HEK293 (cell line): ENCODE results near the gene ZBTB37.

Source experiments
- WT1 ChIP-seq: fragments of 450-650 bp; formaldehyde crosslinking; IDR thresholded peaks from 2 replicates; pipeline ENCODE4 v1.5.1; 2016; ENCODE audit warnings: missing biosample characterization, missing genetic modification characterization
- YY1 ChIP-seq: fragments of 450-650 bp; formaldehyde crosslinking; IDR thresholded peaks from 2 replicates; pipeline ENCODE4 v1.5.1; 2018; ENCODE audit warnings: missing biosample characterization, missing genetic modification characterization
- ZNF274 ChIP-seq, 2 experiments: fragments of 200-500 bp in 1 of 2; fragments of 450-650 bp in 1 of 2; sonication (Bioruptor generic) in 1 of 2; formaldehyde crosslinking in 1 of 2; IDR thresholded peaks; 2 replicates each; pipeline versions ENCODE4 v1.5.1 to v1.6.1; 2014 to 2016; ENCODE audit warnings: borderline replicate concordance in 1 of 2, inconsistent platforms in 1 of 2, low read length in 1 of 2, missing biosample characterization in 1 of 2, missing genetic modification characterization in 1 of 2
- ZNF292 ChIP-seq: fragments of 450-650 bp; formaldehyde crosslinking; IDR thresholded peaks from 2 replicates; pipeline ENCODE4 v1.5.1; 2016; ENCODE audit warnings: low read depth, missing biosample characterization, missing genetic modification characterization, borderline replicate concordance
- ZNF830 ChIP-seq: fragments of 450-650 bp; IDR thresholded peaks from 2 replicates; pipeline ENCODE4 v1.5.0; 2018; ENCODE audit warnings: missing biosample characterization, missing genetic modification characterization, low read depth, mild to moderate bottlenecking, moderate library complexity
- TF ChIP-seq, protein P1 (sequence below): fragments of 450-650 bp; formaldehyde crosslinking; IDR thresholded peaks from 2 replicates; pipeline ENCODE4 v1.5.1; 2016; ENCODE audit warnings: missing biosample characterization, missing genetic modification characterization
- TF ChIP-seq, protein P2 (sequence below): fragments of 450-650 bp; formaldehyde crosslinking; IDR thresholded peaks from 2 replicates; pipeline ENCODE4 v1.5.1; 2016; ENCODE audit warnings: missing biosample characterization, missing genetic modification characterization
- TF ChIP-seq, protein P3 (sequence below): fragments of 450-650 bp; formaldehyde crosslinking; IDR thresholded peaks from 2 replicates; pipeline ENCODE4 v1.5.1; 2016; ENCODE audit warnings: missing biosample characterization, missing genetic modification characterization

DNA sequence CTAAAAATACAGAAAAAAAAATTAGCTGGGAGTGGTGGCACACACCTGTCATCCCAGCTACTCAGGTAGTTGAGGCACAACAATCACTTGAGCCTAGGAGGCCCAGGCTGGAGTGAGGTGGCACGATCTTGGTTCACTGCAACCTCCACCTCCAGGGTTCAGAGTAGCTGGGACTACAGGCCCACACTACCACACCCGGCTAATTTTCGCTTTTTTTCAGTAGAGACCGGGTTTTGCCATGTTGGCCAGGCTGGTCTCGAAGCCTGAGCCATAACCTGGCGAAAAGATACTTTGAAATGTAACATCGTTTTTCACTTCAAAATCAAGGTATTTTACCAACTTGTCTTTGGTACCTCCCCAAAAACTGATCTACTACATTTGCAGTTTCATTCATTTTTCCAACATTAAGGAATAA, 6.4 kb upstream of the ZBTB37 start:
- TF ChIP-seq, protein P1, sequence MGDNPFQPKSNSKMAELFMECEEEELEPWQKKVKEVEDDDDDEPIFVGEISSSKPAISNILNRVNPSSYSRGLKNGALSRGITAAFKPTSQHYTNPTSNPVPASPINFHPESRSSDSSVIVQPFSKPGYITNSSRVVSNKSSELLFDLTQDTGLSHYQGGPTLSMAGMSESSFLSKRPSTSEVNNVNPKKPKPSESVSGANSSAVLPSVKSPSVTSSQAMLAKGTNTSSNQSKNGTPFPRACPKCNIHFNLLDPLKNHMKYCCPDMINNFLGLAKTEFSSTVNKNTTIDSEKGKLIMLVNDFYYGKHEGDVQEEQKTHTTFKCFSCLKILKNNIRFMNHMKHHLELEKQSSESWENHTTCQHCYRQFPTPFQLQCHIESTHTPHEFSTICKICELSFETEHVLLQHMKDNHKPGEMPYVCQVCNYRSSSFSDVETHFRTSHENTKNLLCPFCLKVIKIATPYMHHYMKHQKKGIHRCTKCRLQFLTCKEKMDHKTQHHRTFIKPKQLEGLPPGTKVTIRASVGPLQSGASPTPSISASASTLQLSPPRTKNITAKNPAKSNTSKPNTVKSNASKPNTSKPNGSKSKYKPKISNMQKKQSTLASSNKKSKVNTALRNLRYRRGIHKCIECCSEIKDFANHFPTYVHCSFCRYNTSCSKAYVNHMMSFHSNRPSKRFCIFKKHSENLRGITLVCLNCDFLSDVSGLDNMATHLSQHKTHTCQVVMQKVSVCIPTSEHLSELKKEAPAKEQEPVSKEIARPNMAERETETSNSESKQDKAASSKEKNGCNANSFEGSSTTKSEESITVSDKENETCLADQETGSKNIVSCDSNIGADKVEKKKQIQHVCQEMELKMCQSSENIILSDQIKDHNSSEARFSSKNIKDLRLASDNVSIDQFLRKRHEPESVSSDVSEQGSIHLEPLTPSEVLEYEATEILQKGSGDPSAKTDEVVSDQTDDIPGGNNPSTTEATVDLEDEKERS (tag by site-specific recombination) = no peak
- TF ChIP-seq ZNF292 = no peak
- no peak for TF ChIP-seq WT1 (tag by site-specific recombination)
- no peak for TF ChIP-seq ZNF830 (tag by site-specific recombination)
- TF ChIP-seq, protein P2, sequence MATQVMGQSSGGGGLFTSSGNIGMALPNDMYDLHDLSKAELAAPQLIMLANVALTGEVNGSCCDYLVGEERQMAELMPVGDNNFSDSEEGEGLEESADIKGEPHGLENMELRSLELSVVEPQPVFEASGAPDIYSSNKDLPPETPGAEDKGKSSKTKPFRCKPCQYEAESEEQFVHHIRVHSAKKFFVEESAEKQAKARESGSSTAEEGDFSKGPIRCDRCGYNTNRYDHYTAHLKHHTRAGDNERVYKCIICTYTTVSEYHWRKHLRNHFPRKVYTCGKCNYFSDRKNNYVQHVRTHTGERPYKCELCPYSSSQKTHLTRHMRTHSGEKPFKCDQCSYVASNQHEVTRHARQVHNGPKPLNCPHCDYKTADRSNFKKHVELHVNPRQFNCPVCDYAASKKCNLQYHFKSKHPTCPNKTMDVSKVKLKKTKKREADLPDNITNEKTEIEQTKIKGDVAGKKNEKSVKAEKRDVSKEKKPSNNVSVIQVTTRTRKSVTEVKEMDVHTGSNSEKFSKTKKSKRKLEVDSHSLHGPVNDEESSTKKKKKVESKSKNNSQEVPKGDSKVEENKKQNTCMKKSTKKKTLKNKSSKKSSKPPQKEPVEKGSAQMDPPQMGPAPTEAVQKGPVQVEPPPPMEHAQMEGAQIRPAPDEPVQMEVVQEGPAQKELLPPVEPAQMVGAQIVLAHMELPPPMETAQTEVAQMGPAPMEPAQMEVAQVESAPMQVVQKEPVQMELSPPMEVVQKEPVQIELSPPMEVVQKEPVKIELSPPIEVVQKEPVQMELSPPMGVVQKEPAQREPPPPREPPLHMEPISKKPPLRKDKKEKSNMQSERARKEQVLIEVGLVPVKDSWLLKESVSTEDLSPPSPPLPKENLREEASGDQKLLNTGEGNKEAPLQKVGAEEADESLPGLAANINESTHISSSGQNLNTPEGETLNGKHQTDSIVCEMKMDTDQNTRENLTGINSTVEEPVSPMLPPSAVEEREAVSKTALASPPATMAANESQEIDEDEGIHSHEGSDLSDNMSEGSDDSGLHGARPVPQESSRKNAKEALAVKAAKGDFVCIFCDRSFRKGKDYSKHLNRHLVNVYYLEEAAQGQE (tag by site-specific recombination) = no peak
- TF ChIP-seq, protein P3, sequence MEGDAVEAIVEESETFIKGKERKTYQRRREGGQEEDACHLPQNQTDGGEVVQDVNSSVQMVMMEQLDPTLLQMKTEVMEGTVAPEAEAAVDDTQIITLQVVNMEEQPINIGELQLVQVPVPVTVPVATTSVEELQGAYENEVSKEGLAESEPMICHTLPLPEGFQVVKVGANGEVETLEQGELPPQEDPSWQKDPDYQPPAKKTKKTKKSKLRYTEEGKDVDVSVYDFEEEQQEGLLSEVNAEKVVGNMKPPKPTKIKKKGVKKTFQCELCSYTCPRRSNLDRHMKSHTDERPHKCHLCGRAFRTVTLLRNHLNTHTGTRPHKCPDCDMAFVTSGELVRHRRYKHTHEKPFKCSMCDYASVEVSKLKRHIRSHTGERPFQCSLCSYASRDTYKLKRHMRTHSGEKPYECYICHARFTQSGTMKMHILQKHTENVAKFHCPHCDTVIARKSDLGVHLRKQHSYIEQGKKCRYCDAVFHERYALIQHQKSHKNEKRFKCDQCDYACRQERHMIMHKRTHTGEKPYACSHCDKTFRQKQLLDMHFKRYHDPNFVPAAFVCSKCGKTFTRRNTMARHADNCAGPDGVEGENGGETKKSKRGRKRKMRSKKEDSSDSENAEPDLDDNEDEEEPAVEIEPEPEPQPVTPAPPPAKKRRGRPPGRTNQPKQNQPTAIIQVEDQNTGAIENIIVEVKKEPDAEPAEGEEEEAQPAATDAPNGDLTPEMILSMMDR (tag by site-specific recombination) = no peak
- no peak for TF ChIP-seq YY1
- no peak for TF ChIP-seq ZNF274 (IDR thresholded peaks at IDR 0.05; ENCODE audit: low read length)
- TF ChIP-seq ZNF274 (tag by site-specific recombination; IDR thresholded peaks at IDR 0.05; ENCODE audit: borderline replicate concordance) = no peak
